ENCODE measurements around the gene LRP6. TPM values are rescaled to one million over a fixed set of nuclear protein-coding genes. Genes with fewer than 3 reads are reported as not detected.

LRP6 gene
- total and polyA plus RNA-seq, 2 of the 13 experiments (the other 11 are each of a cell fraction or from before 2014, with no cell fraction given): 33.8 to 42.0 TPM

- ChIA-PET CTCF (ENCODE audit: low intra/inter-chr PET ratio, low total read pairs) (no interaction called here), POLR2A (no interaction called here)
- no peak overlapping the region for H3K4me2 ChIP-seq (ENCODE audit: low read depth, low read length)
- ATAC-seq (no peak), DNase-seq (ENCODE audit: low spot score) (no peak), FAIRE-seq (no peak)
- H3K4me1 ChIP-seq (ENCODE audit: insufficient read depth, low read length): peaks cover 34% of the 10 kb centered on the region
- no peak overlapping the region for H2AFZ ChIP-seq (ENCODE audit: low read length)
- no peak overlapping the region for H3K4me3 ChIP-seq (replicated peaks in 1 of 3; ENCODE audit: insufficient read depth in 1 of 3, low read depth in 2 of 3, low read length in 3 of 3)
- in situ Hi-C loops (cut with HindIII; ENCODE audit: extremely low pct_ligation_motif_present, low pct_unique_long_range_greater_than_20kb) (loop anchor here (25.0 kb wide), 1 partner anchor 741 kb away; no protein-coding TSS in a partner anchor), intact Hi-C loops (cut with micrococcal nuclease; ENCODE audit: unreplicated experiment) (no loop called here)
- no peaks in the 10 kb centered on the region for H3K79me2 ChIP-seq (ENCODE audit: insufficient read depth, low read length)
- 93% methylated on average over 2 of the region's 2 CpGs for WGBS (ENCODE audit: low lambda C conversion rate)
- H3K27me3 ChIP-seq (ENCODE audit: control insufficient read depth in 1 of 2, insufficient read depth in 2 of 2, low read length in 2 of 2): no peaks in the 10 kb centered on the region
- H3K36me3 ChIP-seq (replicated peaks in 1 of 2; ENCODE audit: control insufficient read depth in 1 of 2, insufficient read depth in 2 of 2, low read length in 2 of 2): no peaks in the 10 kb centered on the region
- no peak overlapping the region for H3K9ac ChIP-seq (ENCODE audit: insufficient read depth, low read depth, low read length)
- BruUV-seq (replicated peaks): no TSS peak
- no peak overlapping the region for H3K27ac ChIP-seq (ENCODE audit: extremely low read length, insufficient read depth, low read length)
- H3K9me3 ChIP-seq (ENCODE audit: low read length): no peaks in the 10 kb centered on the region
- no peaks in the 10 kb centered on the region for H4K20me1 ChIP-seq (ENCODE audit: insufficient read depth, low read length)
- no peak for TF ChIP-seq ZNF800 (CRISPR knock-in tag; IDR thresholded peaks at IDR 0.05)
- no peak for TF ChIP-seq ZNF263 (CRISPR knock-in tag; IDR thresholded peaks at IDR 0.05)
- no peak for TF ChIP-seq ATRX (CRISPR knock-in tag; IDR thresholded peaks at IDR 0.05; ENCODE audit: borderline replicate concordance)
- TF ChIP-seq ZNF512B (CRISPR knock-in tag; IDR thresholded peaks at IDR 0.05; ENCODE audit: borderline replicate concordance): no peak
- no peak for TF ChIP-seq REPIN1 (CRISPR knock-in tag; IDR thresholded peaks at IDR 0.05; ENCODE audit: borderline replicate concordance, low read depth)
- TF ChIP-seq UBTF (CRISPR knock-in tag; IDR thresholded peaks at IDR 0.05): no peak
- no peak for TF ChIP-seq TGIF2 (CRISPR knock-in tag; IDR thresholded peaks at IDR 0.05)
- TF ChIP-seq CSRNP1 (CRISPR knock-in tag; IDR thresholded peaks at IDR 0.05): no peak
- TF ChIP-seq IRX3 (CRISPR knock-in tag; IDR thresholded peaks at IDR 0.05; ENCODE audit: borderline replicate concordance, low read depth): no peak
- TF ChIP-seq PBX2 (CRISPR knock-in tag; IDR thresholded peaks at IDR 0.05): no peak
- TF ChIP-seq ZNF562 (CRISPR knock-in tag; IDR thresholded peaks at IDR 0.05; ENCODE audit: borderline replicate concordance): no peak
- TF ChIP-seq ZMYM4 (CRISPR knock-in tag; IDR thresholded peaks at IDR 0.05): no peak
- TF ChIP-seq SIX1 (CRISPR knock-in tag; IDR thresholded peaks at IDR 0.05; ENCODE audit: borderline replicate concordance): no peak
- no peak for TF ChIP-seq DNMT1 (CRISPR knock-in tag; IDR thresholded peaks at IDR 0.05)
- TF ChIP-seq DMAP1 (CRISPR knock-in tag; IDR thresholded peaks at IDR 0.05): no peak
- no peak for TF ChIP-seq ZNF20 (CRISPR knock-in tag; IDR thresholded peaks at IDR 0.05)
Measured at GRCh38 chr12:12302976-12303375, 36.1 kb upstream of the LRP6 start.

Measured in HepG2 (cell line).